ENCODE measurements around the gene ACSM2B.
"Not testable (repeated sequence)": the region's sequence is repeated elsewhere in the genome, so short reads cannot be mapped to it uniquely, and the experiment has no call there.

The ACSM2B gene

GRCh38 chr16:20576145-20576544, at the start of gene ACSM2B:
Gene ACSM2B, minus strand, starts transcription at chr16:20576367. Its CDS starts 11,522 bp downstream, at chr16:20564845.
- not testable (repeated sequence) for DNase-seq

DNA sequence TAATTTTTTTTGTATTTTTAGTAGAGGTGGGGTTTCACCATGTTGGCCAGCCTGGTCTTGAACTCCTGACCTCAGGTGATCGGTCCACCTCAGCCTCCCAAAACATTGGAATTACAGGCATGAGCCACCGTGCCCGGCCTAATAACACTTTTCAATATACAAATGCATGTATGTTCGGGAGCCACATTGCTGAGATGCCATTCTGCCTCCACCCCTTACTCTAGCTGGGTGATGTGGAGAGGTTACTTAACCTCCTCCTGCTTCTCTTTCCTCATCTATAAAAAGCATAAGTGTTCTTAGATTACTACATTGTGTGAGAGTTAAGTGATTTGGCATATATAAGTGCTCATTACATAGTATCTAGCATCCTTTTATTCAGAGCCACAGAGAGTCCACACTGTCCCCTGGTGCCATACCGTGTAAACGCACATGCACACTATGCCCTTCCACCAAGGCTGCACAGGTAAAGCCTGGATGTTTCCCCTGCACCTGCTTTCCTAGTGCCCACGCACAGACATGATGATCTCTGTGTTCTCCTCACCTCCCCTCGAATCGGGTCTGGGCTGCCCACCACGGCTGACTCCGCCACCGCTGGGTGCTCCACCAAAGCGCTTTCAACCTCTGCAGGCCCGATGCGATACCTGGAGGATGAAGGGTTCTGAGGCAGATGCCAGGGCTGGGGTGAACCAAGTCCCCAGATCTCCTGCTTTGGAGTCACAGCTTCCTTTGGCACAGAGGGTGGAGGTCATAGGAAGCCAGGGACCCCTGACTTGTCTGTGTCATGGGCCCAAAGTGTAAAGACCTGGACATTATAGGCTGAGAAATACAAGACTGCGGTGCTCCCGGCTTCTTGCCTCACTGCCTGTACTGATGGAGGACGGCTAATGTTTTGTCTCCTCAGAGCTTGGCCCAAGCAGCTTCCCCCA, 49.0 kb upstream of the ACSM2B start:
- DNase-seq = no peak

GRCh38 chr16:20624205-20624604, 48.0 kb upstream of the ACSM2B start:
- no peak for DNase-seq

DNA sequence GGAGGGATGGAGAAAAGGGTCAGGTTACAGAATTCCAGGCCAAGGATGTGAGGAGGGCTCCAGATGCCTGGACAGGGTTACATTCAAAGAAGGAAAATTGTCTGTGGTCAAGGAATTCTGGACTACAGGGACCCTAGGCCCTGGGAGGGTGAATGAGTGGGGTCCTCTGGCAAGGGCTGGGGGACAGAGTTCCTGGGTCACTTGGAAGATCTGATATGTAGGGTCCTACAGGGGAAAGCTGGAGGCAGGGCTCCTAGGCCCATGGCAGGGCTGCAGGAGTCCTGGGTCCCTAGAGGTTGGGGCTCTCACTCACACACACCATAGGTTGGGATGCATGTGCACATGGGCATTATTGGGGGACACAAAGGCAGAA, 46.3 kb upstream of the ACSM2B start:
- DNase-seq = no peak

DNA sequence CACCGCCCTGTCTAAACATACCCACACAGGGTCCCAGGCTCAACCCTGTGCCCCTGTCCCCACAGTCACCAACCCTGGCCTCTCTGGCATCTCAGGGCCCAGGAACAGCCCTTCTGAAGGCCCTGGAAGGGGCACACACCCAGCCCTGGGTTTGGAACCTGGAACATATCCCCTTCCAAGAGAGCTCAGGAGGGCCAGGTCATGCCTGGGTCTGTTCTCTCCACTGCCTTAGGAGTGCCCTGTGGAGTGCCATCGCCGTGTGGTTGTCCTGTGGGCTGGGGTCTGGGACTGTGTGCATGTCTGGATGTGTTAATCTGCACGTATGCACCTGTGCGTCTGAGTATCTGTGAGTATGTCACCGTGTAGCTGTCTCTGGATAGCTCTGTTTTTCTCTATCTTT, 45.2 kb upstream of the ACSM2B start:
- no peak for DNase-seq

GRCh38 chr16:20620770-20621169, 44.6 kb upstream of the ACSM2B start:
- DNase-seq = no peak

DNA sequence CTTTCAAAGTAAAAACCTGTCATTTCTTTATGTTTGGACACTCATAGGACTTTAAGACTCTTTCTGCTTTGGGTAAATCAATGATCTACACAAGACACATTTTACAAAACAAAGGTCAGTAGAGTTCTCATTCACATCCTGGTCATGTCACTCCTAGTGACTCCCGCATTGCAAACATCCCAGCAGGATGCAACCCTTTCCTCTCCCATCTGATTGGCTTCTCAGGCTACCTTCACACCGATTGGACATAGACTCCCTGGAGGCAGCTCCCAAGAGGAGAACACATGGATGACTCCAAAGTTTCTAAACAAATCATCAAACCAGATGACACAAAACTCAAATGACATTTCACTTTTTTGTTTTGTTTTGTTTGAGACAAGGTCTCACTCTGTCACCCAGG, 43.8 kb upstream of the ACSM2B start:
- DNase-seq = no peak

DNA sequence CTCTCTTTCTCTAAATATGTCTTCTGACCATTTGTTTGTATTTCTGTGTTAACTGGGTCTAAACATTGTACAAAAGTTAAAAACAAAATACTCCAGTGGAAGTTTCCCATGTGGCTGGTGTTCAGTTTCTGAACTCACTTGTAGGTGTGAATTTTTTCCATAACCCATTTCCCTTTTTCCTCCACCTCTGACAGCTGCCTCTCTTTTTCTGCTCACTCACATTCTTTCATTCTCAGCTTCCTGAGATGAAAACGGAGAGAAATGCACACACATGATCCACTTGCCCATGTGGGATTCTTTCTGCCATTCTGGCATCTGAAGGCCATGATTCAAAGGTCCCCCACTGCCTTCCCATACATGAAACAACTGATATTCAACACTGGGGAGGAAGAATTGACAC, 41.1 kb upstream of the ACSM2B start:
- no peak for DNase-seq

DNA sequence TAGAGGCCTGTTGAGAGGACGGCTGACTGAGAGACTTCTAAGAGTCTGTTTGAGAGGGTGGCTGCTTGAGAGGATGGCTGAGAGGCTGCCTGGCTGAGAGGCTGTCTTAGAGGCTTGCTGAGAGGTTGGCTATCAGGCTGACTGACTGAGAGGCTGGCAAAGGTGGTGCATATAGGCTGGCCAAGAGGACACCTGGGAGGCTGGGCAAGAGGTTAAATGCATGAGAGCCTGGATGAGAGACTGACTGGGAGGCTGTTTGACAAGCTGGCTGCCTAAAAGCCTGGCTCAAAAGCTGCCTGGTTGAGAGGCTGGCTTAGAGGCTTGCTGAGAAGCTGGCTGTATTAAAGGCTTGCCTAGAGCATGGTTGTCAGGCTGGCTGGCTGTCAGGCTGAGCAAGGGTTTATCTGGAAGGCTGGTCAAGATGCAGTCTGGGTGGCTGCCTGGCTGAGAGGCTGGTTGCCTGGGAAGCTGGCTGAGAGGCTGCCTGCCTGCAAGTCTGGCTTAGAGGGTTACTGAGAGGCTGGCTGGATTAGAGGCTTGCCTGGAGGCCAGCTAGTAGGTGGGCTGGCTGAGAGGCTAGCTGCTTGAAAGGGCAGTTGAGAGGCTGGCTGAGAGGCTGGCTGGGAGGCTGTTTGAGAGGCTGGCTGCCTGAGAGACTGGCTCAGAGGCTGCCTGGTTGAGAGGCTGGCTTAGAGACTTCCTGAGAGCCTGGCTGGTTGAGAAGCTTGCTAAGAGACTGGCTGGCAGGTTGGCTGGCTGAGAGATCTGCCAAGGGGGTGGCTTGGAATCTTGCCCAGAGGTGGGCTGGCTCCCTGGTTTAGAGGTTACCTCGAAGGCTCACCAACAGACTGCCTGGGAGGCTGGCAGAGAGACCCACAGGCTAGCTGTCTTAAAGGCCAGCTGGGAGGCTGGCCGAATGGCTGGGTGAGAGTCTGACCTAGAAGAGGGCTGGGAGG, 38.3 kb upstream of the ACSM2B start:
- no peak for DNase-seq

GRCh38 chr16:20613481-20614185, 37.5 kb upstream of the ACSM2B start:
- peak; percentile 45 to 67 for DNase-seq

- peak; percentile 14 to 67 for DNase-seq
Measured at GRCh38 chr16:20612551-20613480, 36.6 kb upstream of the ACSM2B start.

- peak; percentile 79 to 84 for DNase-seq
Measured at GRCh38 chr16:20611975-20612481, 35.9 kb upstream of the ACSM2B start.

- peak; percentile 47 to 78 for DNase-seq
Measured at GRCh38 chr16:20611350-20611902, 35.3 kb upstream of the ACSM2B start.

DNA sequence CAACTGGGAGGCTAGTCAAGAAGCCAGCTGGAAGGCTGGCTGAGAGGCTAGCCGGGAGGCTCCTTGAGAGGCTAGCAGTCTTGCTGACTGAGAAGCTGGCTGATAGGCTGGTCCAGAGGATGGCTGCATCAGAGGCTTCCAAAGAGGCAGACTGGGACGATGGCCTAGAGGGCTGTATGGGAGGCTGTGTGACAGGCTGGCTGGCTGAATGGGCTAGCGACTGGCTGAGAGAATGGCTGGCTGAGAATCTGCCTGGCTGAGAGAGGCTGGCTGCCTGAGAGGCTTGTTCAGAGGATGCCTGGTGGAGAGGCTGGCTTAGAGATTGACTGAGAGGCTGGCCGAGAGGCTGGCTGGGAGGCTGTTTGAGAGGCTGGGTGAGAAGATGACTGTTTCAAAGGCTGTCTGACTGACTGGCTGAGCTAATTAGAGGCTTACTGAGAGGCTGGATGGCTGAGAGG, 34.8 kb upstream of the ACSM2B start:
- peak in 1 of 2 experiments; percentile 36 for DNase-seq

DNA sequence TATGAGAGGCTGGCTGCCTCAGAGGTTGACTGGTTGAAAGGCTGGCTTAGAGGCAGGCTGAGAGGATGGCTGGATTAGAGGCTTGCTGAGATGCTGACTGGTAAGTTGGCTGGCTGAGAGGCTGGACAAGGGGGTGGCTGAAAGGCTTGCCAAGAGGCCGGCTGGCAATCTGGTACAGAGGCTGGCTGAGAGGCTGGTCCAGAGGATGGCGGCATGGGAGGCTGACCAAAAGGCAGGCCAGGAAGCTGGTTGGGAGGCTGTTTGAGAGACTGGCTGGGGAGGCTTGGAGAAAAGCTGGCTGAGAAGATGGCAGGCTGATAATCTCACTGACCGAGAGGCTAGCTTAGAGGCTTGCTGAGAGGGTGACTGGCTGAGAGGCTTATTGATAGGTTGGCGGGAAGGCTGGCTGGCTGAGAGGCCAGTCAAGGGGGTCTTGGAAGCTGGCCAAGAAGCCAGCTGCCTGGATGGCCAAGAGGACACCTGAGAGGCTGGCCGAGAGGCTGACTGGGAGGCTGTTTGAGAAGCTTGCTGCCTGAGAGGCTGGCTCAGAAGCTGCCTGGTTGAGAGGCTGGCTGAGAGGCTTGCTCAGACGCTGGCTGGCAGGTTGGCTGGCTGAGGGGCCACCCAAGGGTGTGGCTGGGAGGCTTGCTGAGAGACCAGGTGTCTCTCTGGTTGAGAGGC, 34.2 kb upstream of the ACSM2B start:
- peak; percentile 94 to 95 for DNase-seq

DNA sequence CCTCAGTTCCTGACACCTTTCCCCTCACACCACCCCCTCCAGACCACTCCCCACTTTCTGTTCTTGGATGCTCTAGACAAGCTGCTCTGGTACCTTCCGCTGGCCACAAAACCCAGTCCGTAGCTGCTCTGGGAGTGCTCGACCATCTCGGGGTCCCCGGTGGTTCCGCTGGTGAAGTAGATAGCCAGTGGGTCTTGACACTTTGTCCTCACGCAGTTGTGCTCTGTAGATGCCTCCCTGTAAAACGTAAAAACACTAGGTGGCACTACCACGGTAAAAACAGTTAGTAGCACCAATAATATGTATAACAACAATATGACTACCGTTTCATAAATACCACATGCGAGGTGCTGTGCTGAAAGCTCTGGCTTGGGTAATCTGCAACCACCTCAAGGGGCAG, 26.0 kb upstream of the ACSM2B start:
- peak in 1 of 2 experiments; percentile 33 for DNase-seq

- DNase-seq = not testable (repeated sequence)
Measured at GRCh38 chr16:20599475-20599874, 23.3 kb upstream of the ACSM2B start.

- DNase-seq = no peak
Measured at GRCh38 chr16:20598832-20599469, 22.8 kb upstream of the ACSM2B start.

GRCh38 chr16:20595694-20596093, 19.5 kb upstream of the ACSM2B start:
- DNase-seq = not testable (repeated sequence)

- not testable (repeated sequence) for DNase-seq
Measured at GRCh38 chr16:20595068-20595467, 18.9 kb upstream of the ACSM2B start.

Data from SHP77 (cell line).